Measurements from ENCODE around the gene TTC32. TPM values are rescaled to one million over a fixed set of nuclear protein-coding genes. Genes with fewer than 3 reads are reported as not detected.
A peak's percentile ranks its signal among the peaks of the same experiment; 100 is the strongest.

The TTC32 gene
- total and polyA plus RNA-seq, 5 donors: 5.3 to 8.7 (median 7.5) TPM

DNA sequence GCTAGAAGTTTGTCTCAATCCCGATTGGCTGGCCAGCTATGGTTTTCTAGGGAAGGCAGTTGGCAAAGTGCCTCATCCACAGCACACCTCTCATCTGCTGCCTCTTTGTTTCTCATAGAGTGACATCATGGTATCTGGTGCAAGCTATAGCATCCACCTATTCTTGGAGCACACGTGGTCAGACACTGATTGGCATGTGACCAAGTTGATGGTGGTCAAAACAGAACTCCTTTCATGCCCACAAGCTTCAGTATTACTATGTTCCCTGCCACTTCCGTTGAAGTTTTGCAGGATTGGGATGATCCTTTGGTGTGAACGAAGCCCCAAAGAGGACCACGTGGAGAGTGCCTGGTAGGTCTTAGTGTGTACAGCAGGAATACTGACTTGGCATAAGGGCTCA lies 28.8 kb downstream of the TTC32 start:
- ATAC-seq: no peak

DNA sequence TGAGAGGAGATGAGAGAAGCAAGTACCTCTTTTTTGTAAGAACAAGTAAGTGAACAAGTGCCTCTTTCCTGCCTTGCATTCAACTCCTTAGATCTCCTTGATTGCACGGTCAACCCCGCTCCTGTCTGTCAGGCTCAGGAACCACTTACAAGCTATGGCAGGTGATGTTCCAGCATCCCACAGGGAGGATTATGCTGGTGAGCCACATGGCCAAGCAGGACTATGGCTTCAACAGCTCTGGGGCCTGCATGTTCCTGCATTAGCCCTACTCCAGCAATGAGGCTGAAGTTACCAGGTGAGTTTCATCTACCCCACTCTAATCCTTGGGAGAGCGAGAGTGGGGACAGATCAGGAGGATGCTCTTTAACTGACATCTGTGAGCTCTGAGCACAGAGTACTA lies 29.5 kb downstream of the TTC32 start:
- H3K27me3 ChIP-seq (ENCODE audit: control insufficient read depth, insufficient read depth): no peaks in the 10 kb centered on the region
- intact Hi-C loops (cut with DNase I): no loop called here
- no peak overlapping the region for H3K27ac ChIP-seq (ENCODE audit: low read length)
- H3K9me3 ChIP-seq (ENCODE audit: control insufficient read depth, low read length): no peaks in the 10 kb centered on the region
- WGBS: 78% methylated on average over 3 of the region's 3 CpGs
- ATAC-seq (no peak), DNase-seq (no peak)
- H3K4me1 ChIP-seq (ENCODE audit: control insufficient read depth, insufficient read depth, low read length): no peaks in the 10 kb centered on the region
- no peak overlapping the region for H3K4me3 ChIP-seq (ENCODE audit: low read length)

More for the DNA sequence above, 28.8 kb downstream of the TTC32 start:
- no peak overlapping the region for H3K27ac ChIP-seq (ENCODE audit: low read length)
- DNase-seq: no peak
- no peak overlapping the region for H3K4me3 ChIP-seq (ENCODE audit: low read length)
- no peaks in the 10 kb centered on the region for H3K27me3 ChIP-seq (ENCODE audit: control insufficient read depth, insufficient read depth)
- intact Hi-C loops (cut with DNase I): no loop called here
- H3K9me3 ChIP-seq (ENCODE audit: control insufficient read depth, low read length): no peaks in the 10 kb centered on the region
- 85% methylated on average over 5 of the region's 5 CpGs for WGBS
- H3K4me1 ChIP-seq (ENCODE audit: control insufficient read depth, insufficient read depth, low read length): no peaks in the 10 kb centered on the region

DNA sequence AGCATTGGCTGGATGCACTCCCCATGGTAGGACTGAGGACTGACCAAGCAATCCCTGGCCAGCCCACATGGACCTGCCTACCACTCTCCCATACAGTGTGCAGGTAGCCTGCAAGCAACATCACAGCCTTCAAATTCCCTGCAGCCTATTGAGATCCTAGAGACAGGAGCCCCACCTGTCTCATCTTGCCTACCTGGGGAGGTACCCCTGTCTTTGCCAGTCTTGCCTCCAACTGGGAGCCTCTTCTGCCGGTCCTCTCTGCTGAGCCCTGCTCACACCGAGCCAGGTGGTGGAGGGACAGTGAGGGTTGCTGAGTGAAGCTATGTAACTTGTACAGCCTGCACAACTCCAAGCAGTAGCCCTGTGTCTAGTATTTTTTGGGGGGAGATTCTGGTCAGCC lies 29.9 kb downstream of the TTC32 start:
- no peak overlapping the region for H3K27ac ChIP-seq (ENCODE audit: low read length)
- no peaks in the 10 kb centered on the region for H3K27me3 ChIP-seq (ENCODE audit: control insufficient read depth, insufficient read depth)
- 93% methylated on average over 2 of the region's 2 CpGs for whole genome bisulfite sequencing
- DNase-seq (no peak), ATAC-seq (no peak)
- H3K9me3 ChIP-seq (ENCODE audit: control insufficient read depth, low read length): no peaks in the 10 kb centered on the region
- H3K4me1 ChIP-seq (ENCODE audit: control insufficient read depth, insufficient read depth, low read length): no peaks in the 10 kb centered on the region
- intact Hi-C loops (cut with DNase I): no loop called here
- no peak overlapping the region for H3K4me3 ChIP-seq (ENCODE audit: low read length)

GRCh38 chr2:19870792-19871191 lies 31.0 kb downstream of the TTC32 start:
- no peak for DNase-seq
- 74% methylated on average over 4 of the region's 4 CpGs for WGBS
- Histone ChIP-seq H3K27me3 (ENCODE audit: control insufficient read depth, insufficient read depth) (no peaks in the 10 kb centered on the region), H3K9me3 (ENCODE audit: control insufficient read depth, low read length) (no peaks in the 10 kb centered on the region), H3K27ac (ENCODE audit: low read length) (no peak overlapping the region), H3K4me3 (ENCODE audit: low read length) (no peak overlapping the region), H3K4me1 (ENCODE audit: control insufficient read depth, insufficient read depth, low read length) (no peaks in the 10 kb centered on the region)
- no peak for ATAC-seq
- intact Hi-C loops (cut with DNase I): no loop called here

GRCh38 chr2:19868701-19869580 lies 32.8 kb downstream of the TTC32 start:
- peak overlapping the region; percentile 52 for H3K4me3 ChIP-seq (ENCODE audit: low read length)
- H3K9me3 ChIP-seq (ENCODE audit: control insufficient read depth, low read length): no peaks in the 10 kb centered on the region
- peak; percentile 83 to 84 for ATAC-seq
- peak; percentile 59 to 83 (median 81) for DNase-seq
- WGBS: 18% methylated on average over 52 of the region's 52 CpGs
- no peaks in the 10 kb centered on the region for H3K27me3 ChIP-seq (ENCODE audit: control insufficient read depth, insufficient read depth)
- no peak overlapping the region for H3K27ac ChIP-seq (ENCODE audit: low read length)
- intact Hi-C loops (cut with DNase I): loop anchor here in 3 of 4 donors (10.0 kb wide), 4 partner anchors 504 to 1474 kb away; no protein-coding TSS in a partner anchor
- no peaks in the 10 kb centered on the region for H3K4me1 ChIP-seq (ENCODE audit: control insufficient read depth, insufficient read depth, low read length)

DNA sequence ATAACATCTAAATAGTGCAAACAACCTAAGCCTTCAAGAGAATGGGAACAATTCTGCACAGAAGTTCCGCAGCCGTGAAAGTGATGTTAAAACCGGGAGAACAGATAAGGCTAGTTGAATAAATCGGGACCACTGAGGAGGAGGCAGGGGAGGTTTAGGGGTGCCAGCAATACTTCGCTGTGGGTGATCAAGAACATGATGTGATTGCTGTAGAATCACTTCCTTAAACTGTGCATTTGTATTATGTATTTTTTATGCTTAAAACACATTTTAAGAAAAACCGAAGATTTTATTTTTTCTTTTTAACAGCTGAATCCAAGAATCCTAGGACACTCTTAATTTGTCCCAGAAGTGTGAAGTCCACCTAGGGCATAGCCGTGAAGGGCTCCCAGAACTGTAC lies 33.6 kb downstream of the TTC32 start:
- Histone ChIP-seq H3K4me1 (ENCODE audit: control insufficient read depth, insufficient read depth, low read length) (no peaks in the 10 kb centered on the region), H3K9me3 (ENCODE audit: control insufficient read depth, low read length) (no peaks in the 10 kb centered on the region), H3K27ac (ENCODE audit: low read length) (no peak overlapping the region), H3K27me3 (ENCODE audit: control insufficient read depth, insufficient read depth) (no peaks in the 10 kb centered on the region), H3K4me3 (ENCODE audit: low read length) (no peak overlapping the region)
- no peak for DNase-seq
- intact Hi-C loops (cut with DNase I): loop anchor here in 3 of 4 donors (10.0 kb wide), 4 partner anchors 503 to 1473 kb away; no protein-coding TSS in a partner anchor
- 69% methylated on average over 7 of the region's 7 CpGs for WGBS
- no peak for ATAC-seq

GRCh38 chr2:19866771-19867170 lies 35.0 kb downstream of the TTC32 start:
- no peak overlapping the region for H3K4me3 ChIP-seq (ENCODE audit: low read length)
- H3K27me3 ChIP-seq (ENCODE audit: control insufficient read depth, insufficient read depth): no peaks in the 10 kb centered on the region
- intact Hi-C loops (cut with DNase I): loop anchor here in 3 of 4 donors (10.0 kb wide), 4 partner anchors 502 to 1472 kb away; no protein-coding TSS in a partner anchor
- no peak for ATAC-seq
- H3K9me3 ChIP-seq (ENCODE audit: control insufficient read depth, low read length): no peaks in the 10 kb centered on the region
- WGBS: 97% methylated on average over 2 of the region's 2 CpGs
- no peak overlapping the region for H3K27ac ChIP-seq (ENCODE audit: low read length)
- no peak for DNase-seq
- H3K4me1 ChIP-seq (ENCODE audit: control insufficient read depth, insufficient read depth, low read length): no peaks in the 10 kb centered on the region

DNA sequence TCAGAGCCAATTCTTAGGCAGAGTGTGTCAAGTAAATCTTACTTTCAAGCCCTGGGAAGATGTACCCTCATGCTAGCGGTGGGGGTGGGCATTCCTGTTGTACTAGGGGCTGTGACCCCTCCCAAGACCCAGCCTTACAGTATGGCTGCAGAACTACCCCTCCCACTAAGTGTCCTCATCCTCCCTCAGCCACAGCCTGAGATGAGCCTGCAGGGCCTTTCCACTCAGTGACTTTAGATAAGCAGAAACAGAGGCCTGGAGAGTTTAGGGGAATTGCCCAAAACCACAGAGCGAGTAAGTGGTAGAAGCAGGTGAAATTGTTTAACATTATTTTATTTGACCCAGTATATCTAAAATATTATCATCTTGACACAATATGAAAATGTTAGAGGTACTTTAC lies 36.6 kb downstream of the TTC32 start:
- H3K4me1 ChIP-seq (ENCODE audit: control insufficient read depth, insufficient read depth, low read length): no peaks in the 10 kb centered on the region
- 84% methylated on average over 2 of the region's 2 CpGs for WGBS
- intact Hi-C loops (cut with DNase I): loop anchor here in 3 of 4 donors (10.0 kb wide), 4 partner anchors 500 to 1470 kb away; no protein-coding TSS in a partner anchor
- no peaks in the 10 kb centered on the region for H3K27me3 ChIP-seq (ENCODE audit: control insufficient read depth, insufficient read depth)
- no peak for DNase-seq
- H3K4me3 ChIP-seq (ENCODE audit: low read length): no peak overlapping the region
- no peak overlapping the region for H3K27ac ChIP-seq (ENCODE audit: low read length)
- H3K9me3 ChIP-seq (ENCODE audit: control insufficient read depth, low read length): no peaks in the 10 kb centered on the region
- no peak for ATAC-seq

- DNase-seq (no peak), ATAC-seq (no peak)
- no peaks in the 10 kb centered on the region for H3K4me1 ChIP-seq (ENCODE audit: control insufficient read depth, insufficient read depth, low read length)
- 84% methylated on average over 11 of the region's 11 CpGs for WGBS
- intact Hi-C loops (cut with DNase I): loop anchor here in 3 of 4 donors (5.0 to 10.0 kb wide), 8 partner anchors 500 to 1470 kb away; no protein-coding TSS in a partner anchor
- H3K27ac ChIP-seq (ENCODE audit: low read length): no peak overlapping the region
- no peaks in the 10 kb centered on the region for H3K9me3 ChIP-seq (ENCODE audit: control insufficient read depth, low read length)
- no peak overlapping the region for H3K4me3 ChIP-seq (ENCODE audit: low read length)
- H3K27me3 ChIP-seq (ENCODE audit: control insufficient read depth, insufficient read depth): no peaks in the 10 kb centered on the region
Observed at GRCh38 chr2:19864381-19864780, 37.4 kb downstream of the TTC32 start.

DNA sequence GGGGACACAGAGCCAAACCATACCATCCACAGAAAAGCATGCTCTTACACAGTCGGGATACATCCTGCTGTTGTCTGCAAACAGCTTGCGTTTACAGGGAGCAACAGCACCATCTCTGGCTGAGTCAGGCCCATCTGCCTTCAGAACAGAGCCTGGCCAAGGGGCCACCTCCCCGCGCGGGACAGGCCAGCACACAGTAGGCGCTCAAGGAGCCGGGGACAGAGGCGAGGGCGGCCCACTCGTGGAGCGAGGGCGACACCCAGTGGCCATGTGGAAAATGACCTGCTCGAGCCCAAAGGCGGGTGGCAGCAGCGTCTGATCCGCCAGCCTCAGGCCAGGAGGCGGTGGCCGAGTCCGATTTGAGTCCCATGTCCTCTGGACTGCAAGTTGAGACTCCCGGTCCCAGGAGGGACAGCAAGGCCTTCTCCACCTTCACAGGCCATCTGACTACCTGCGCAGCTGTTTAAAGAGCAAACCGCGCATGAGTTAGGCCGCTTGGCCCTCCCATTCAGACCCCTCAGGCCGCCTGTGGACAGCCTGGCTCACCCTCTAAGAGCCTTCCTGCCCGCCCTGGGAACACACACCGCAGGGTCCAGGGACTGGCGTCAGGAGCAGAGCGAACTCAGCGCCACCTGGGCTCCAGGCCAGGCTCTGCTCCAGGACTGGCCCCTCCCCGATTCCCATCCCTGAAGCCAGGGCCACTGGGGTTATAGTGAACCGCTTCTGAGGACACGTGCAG lies 38.3 kb downstream of the TTC32 start:
- intact Hi-C loops (cut with DNase I): loop anchor here in 3 of 4 donors (5.0 to 10.0 kb wide), 8 partner anchors 499 to 1469 kb away; no protein-coding TSS in a partner anchor
- 14% methylated on average over 33 of the region's 33 CpGs for WGBS

GRCh38 chr2:19861813-19862212 lies 40.0 kb downstream of the TTC32 start:
- 43% methylated on average over 1 of the region's 1 CpG for WGBS
- intact Hi-C loops (cut with DNase I): loop anchor here in 3 of 4 donors (5.0 to 10.0 kb wide), 8 partner anchors 497 to 1467 kb away; no protein-coding TSS in a partner anchor
- DNase-seq: no peak
- Histone ChIP-seq H3K4me3 (ENCODE audit: low read length) (no peak overlapping the region), H3K27ac (ENCODE audit: low read length) (no peak overlapping the region), H3K27me3 (ENCODE audit: control insufficient read depth, insufficient read depth) (no peaks in the 10 kb centered on the region), H3K4me1 (ENCODE audit: control insufficient read depth, insufficient read depth, low read length) (no peaks in the 10 kb centered on the region), H3K9me3 (ENCODE audit: control insufficient read depth, low read length) (no peaks in the 10 kb centered on the region)
- no peak for ATAC-seq

More for the DNA sequence above, 38.3 kb downstream of the TTC32 start:
- DNase-seq (peak; percentile 69 to 89 (median 88)), ATAC-seq (peak; percentile 86 to 87)
- Histone ChIP-seq H3K4me3 (ENCODE audit: low read length) (no peak overlapping the region), H3K9me3 (ENCODE audit: control insufficient read depth, low read length) (no peaks in the 10 kb centered on the region), H3K27ac (ENCODE audit: low read length) (no peak overlapping the region), H3K4me1 (ENCODE audit: control insufficient read depth, insufficient read depth, low read length) (no peaks in the 10 kb centered on the region), H3K27me3 (ENCODE audit: control insufficient read depth, insufficient read depth) (no peaks in the 10 kb centered on the region)
